KMS-11 (cell line): ENCODE measurements around the gene SPTBN1.
A peak's percentile ranks its signal among the peaks of the same experiment; 100 is the strongest.

Experiments
- H2AFZ ChIP-seq: fragments of 200-600 bp; sonication (generic); 2 replicates; pipeline ENCODE4 v1.6.1; 2016; ENCODE audit warnings: antibody characterized with exemption, mixed run types, low read depth
- H3K27ac ChIP-seq: fragments of 200-600 bp; sonication (generic); 2 replicates; pipeline ENCODE4 v1.6.1; 2016; ENCODE audit warnings: mild to moderate bottlenecking, mixed run types
- H3K27me3 ChIP-seq: fragments of 200-600 bp; sonication (generic); 2 replicates; pipeline ENCODE4 v1.6.1; 2017; ENCODE audit warnings: mild to moderate bottlenecking, low read depth, mixed run types, moderate library complexity; ENCODE audit not compliant: insufficient read depth
- H3K36me3 ChIP-seq: fragments of 200-600 bp; sonication (generic); 2 replicates; pipeline ENCODE4 v1.6.1; 2017; ENCODE audit warnings: mild to moderate bottlenecking, mixed run types; ENCODE audit not compliant: insufficient read depth
- H3K4me1 ChIP-seq: fragments of 200-600 bp; sonication (generic); 2 replicates; pipeline ENCODE4 v1.6.1; 2016; ENCODE audit warnings: mild to moderate bottlenecking, low read depth, mixed run types; ENCODE audit not compliant: poor library complexity, severe bottlenecking
- H3K4me2 ChIP-seq: fragments of 200-600 bp; sonication (generic); 2 replicates; pipeline ENCODE4 v1.7.0; 2016; ENCODE audit warnings: mild to moderate bottlenecking, mixed run types
- H3K4me3 ChIP-seq: fragments of 200-600 bp; sonication (generic); IDR thresholded peaks from 2 replicates; pipeline ENCODE4 v1.6.1; 2017; ENCODE audit warnings: low read depth, low read length, mixed read lengths; ENCODE audit not compliant: insufficient read depth
- H3K79me2 ChIP-seq: fragments of 200-600 bp; sonication (generic); 2 replicates; pipeline ENCODE4 v1.6.1; 2016; ENCODE audit warnings: low read depth, mixed run types; ENCODE audit not compliant: insufficient read depth
- H3K9ac ChIP-seq: fragments of 200-600 bp; sonication (generic); 2 replicates; pipeline ENCODE4 v1.6.1; 2016; ENCODE audit warnings: mild to moderate bottlenecking, mixed run types
- H4K20me1 ChIP-seq: fragments of 200-600 bp; sonication (generic); 2 replicates; pipeline ENCODE4 v1.6.1; 2016; ENCODE audit warnings: mild to moderate bottlenecking, mixed run types; ENCODE audit not compliant: insufficient read depth
- CTCF ChIP-seq: fragments of 200-600 bp; sonication (generic); conservative IDR thresholded peaks from 2 replicates; pipeline ENCODE4 v1.6.1; 2017; ENCODE audit warnings: low read depth, mild to moderate bottlenecking, antibody characterized with exemption, low read length, moderate library complexity, mixed read lengths

SPTBN1 gene

DNA sequence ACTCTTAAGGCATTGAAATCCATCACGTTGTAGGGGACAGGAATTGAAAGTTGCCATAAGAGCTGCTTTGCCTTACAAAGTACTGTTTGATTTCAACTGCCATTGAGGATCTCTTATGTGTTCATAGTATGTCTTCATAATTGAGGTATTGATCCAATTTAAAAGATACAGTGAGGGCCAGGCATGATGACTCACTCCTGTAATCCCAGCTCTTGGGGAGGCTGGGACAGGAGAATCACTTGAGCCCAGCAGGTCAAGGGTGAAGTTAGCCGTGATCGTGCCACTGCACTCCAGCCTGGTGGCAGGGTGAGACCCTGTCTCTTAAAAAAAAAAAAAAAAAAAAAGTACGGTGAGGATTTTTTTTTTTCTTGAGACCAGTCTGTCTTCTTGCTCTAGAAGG is 175.6 kb downstream of the SPTBN1 start:
- H2AFZ ChIP-seq: no peak overlapping the region
- H4K20me1 ChIP-seq: no peaks in the 10 kb centered on the region
- peak overlapping the region; percentile 99 for H3K4me2 ChIP-seq
- TF ChIP-seq CTCF: no peak
- H3K27ac ChIP-seq: peak overlapping the region; percentile 91
- peaks cover 53% of the 10 kb centered on the region; the same call in 1 of the 2 replicates for H3K79me2 ChIP-seq
- H3K4me3 ChIP-seq: no peak overlapping the region
- no peaks in the 10 kb centered on the region for H3K27me3 ChIP-seq
- peaks cover 24% of the 10 kb centered on the region; the same call in 1 of the 2 replicates for H3K36me3 ChIP-seq
- peaks cover 81% of the 10 kb centered on the region for H3K4me1 ChIP-seq
- H3K9ac ChIP-seq: no peak overlapping the region

- H4K20me1 ChIP-seq: no peaks in the 10 kb centered on the region
- peak overlapping the region; percentile 99 for H3K4me2 ChIP-seq
- peaks cover 94% of the 10 kb centered on the region for H3K4me1 ChIP-seq
- peaks cover 19% of the 10 kb centered on the region; the same call in 1 of the 2 replicates for H3K36me3 ChIP-seq
- H2AFZ ChIP-seq: no peak overlapping the region
- no peaks in the 10 kb centered on the region for H3K27me3 ChIP-seq
- H3K4me3 ChIP-seq: no peak overlapping the region
- peak overlapping the region; percentile 53; the same call in 1 of the 2 replicates for H3K9ac ChIP-seq
- peak overlapping the region; percentile 91 for H3K27ac ChIP-seq
- peaks cover 65% of the 10 kb centered on the region for H3K79me2 ChIP-seq
- TF ChIP-seq CTCF: no peak
These were observed 176.9 kb downstream of the SPTBN1 start for GRCh38 chr2:54632733-54633692.

- Histone ChIP-seq H4K20me1 (no peaks in the 10 kb centered on the region), H3K4me1 (peaks cover 99% of the 10 kb centered on the region), H3K9ac (peak overlapping the region; percentile 53)
These were observed 177.9 kb downstream of the SPTBN1 start for GRCh38 chr2:54634021-54634420.

More at GRCh38 chr2:54634021-54634420, 177.9 kb downstream of the SPTBN1 start:
- H3K4me3 ChIP-seq: no peak overlapping the region
- H3K36me3 ChIP-seq: peaks cover 19% of the 10 kb centered on the region; the same call in 1 of the 2 replicates
- H3K4me2 ChIP-seq: peak overlapping the region; percentile 99
- H3K27ac ChIP-seq: peak overlapping the region; percentile 91
- no peak overlapping the region for H2AFZ ChIP-seq
- peaks cover 74% of the 10 kb centered on the region for H3K79me2 ChIP-seq
- H3K27me3 ChIP-seq: no peaks in the 10 kb centered on the region
- TF ChIP-seq CTCF: no peak
